B cell (primary cell): ENCODE measurements around the gene WDR38.

Experiments
- EZH2 ChIP-seq: IDR thresholded peaks from 2 replicates; pipeline ENCODE4 v1.6.1; 2012; ENCODE audit warnings: borderline replicate concordance, low read depth, mild to moderate bottlenecking, moderate library complexity, low read length; ENCODE audit not compliant: insufficient read depth, poor library complexity, severe bottlenecking
- TF ChIP-seq, protein P1 (sequence below): fragments of 200-600 bp; IDR thresholded peaks from one replicate; pipeline ENCODE4 v1.8.0; 2022; ENCODE audit warnings: antibody characterized with exemption, mild to moderate bottlenecking

DNA sequence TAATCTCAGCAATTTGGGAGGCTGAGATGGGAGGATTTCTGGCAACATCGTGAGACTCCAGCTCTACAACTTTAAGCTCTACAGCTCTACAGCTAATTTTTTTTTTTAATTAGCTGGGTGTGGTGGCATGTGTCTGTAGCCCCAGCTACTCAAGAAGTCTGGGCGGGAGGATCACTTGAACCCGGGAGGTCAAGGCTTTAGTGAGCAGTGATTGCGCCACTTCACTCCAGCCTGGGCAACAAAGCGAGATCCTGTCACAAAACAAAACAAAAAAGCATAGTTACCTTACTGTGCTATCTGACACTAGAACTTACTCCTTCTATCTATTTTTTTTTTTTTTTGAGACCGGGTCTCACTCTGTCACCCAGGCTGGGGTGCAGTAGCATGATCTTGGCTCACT, 6.3 kb upstream of the WDR38 start:
- TF ChIP-seq, protein P1, sequence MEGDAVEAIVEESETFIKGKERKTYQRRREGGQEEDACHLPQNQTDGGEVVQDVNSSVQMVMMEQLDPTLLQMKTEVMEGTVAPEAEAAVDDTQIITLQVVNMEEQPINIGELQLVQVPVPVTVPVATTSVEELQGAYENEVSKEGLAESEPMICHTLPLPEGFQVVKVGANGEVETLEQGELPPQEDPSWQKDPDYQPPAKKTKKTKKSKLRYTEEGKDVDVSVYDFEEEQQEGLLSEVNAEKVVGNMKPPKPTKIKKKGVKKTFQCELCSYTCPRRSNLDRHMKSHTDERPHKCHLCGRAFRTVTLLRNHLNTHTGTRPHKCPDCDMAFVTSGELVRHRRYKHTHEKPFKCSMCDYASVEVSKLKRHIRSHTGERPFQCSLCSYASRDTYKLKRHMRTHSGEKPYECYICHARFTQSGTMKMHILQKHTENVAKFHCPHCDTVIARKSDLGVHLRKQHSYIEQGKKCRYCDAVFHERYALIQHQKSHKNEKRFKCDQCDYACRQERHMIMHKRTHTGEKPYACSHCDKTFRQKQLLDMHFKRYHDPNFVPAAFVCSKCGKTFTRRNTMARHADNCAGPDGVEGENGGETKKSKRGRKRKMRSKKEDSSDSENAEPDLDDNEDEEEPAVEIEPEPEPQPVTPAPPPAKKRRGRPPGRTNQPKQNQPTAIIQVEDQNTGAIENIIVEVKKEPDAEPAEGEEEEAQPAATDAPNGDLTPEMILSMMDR = no peak
- TF ChIP-seq EZH2 = no peak
